GM12873 (cell line): ENCODE measurements around the gene VPS16.

ENCODE experiments used
- CTCF ChIP-seq: IDR thresholded peaks from 2 replicates; pipeline ENCODE4 v1.5.1; 2012; ENCODE audit warnings: low read depth, mild to moderate bottlenecking, moderate library complexity, low read length, control low read depth; ENCODE audit not compliant: insufficient read depth; ENCODE audit errors: missing control alignments

VPS16 gene

GRCh38 chr20:2851086-2851485 lies 10.5 kb downstream of the VPS16 start:
- TF ChIP-seq CTCF = no peak

GRCh38 chr20:2858591-2858990 lies 18.0 kb downstream of the VPS16 start:
- no peak for TF ChIP-seq CTCF

- TF ChIP-seq CTCF = no peak
These were observed 19.0 kb downstream of the VPS16 start for GRCh38 chr20:2859330-2860121.

GRCh38 chr20:2864626-2865025 lies 24.1 kb downstream of the VPS16 start:
- no peak for TF ChIP-seq CTCF

GRCh38 chr20:2865101-2865500 lies 24.6 kb downstream of the VPS16 start:
- TF ChIP-seq CTCF = no peak

GRCh38 chr20:2865630-2866029 lies 25.1 kb downstream of the VPS16 start:
- TF ChIP-seq CTCF = peak; percentile 21

- TF ChIP-seq CTCF = no peak
These were observed 25.7 kb downstream of the VPS16 start for GRCh38 chr20:2866236-2866635.
